H9 (cell line): ENCODE data around the gene CCR7. TPM values are rescaled to one million over a fixed set of nuclear protein-coding genes. Genes with fewer than 3 reads are reported as not detected.

Source experiments
- DNase-seq: peaks from one replicate; pipeline ENCODE4 v3.0.0-alpha.2; 2017
- H2AFZ ChIP-seq: one replicate; pipeline ENCODE4 v1.6.1; 2013; ENCODE audit warnings: mild to moderate bottlenecking, low read length, control low read depth, moderate library complexity
- H2AK5ac ChIP-seq: 2 replicates; pipeline ENCODE4 v1.6.1; 2013; ENCODE audit warnings: low read length, control low read depth, mixed read lengths; ENCODE audit not compliant: insufficient read length
- H2BK120ac ChIP-seq: one replicate; pipeline ENCODE4 v1.6.1; 2013; ENCODE audit warnings: low read depth, mild to moderate bottlenecking, low read length, control low read depth, inconsistent platforms; ENCODE audit not compliant: poor library complexity, severe bottlenecking
- H2BK12ac ChIP-seq: 2 replicates; pipeline ENCODE4 v1.6.1; 2013; ENCODE audit warnings: low read length, control low read depth, mixed read lengths, low read depth; ENCODE audit not compliant: insufficient read length
- H2BK15ac ChIP-seq: 2 replicates; pipeline ENCODE4 v1.6.1; 2013; ENCODE audit warnings: low read depth, low read length, control low read depth
- H2BK20ac ChIP-seq: one replicate; pipeline ENCODE4 v1.6.1; 2013; ENCODE audit warnings: low read depth, mild to moderate bottlenecking, low read length, control low read depth, inconsistent platforms; ENCODE audit not compliant: poor library complexity, severe bottlenecking
- H2BK5ac ChIP-seq: 2 replicates; pipeline ENCODE4 v1.6.1; 2013; ENCODE audit warnings: low read length, control low read depth, mixed read lengths; ENCODE audit not compliant: insufficient read length
- H3K14ac ChIP-seq: 2 replicates; pipeline ENCODE4 v1.6.1; 2013; ENCODE audit warnings: low read length, control low read depth; ENCODE audit not compliant: insufficient read depth
- H3K18ac ChIP-seq: 2 replicates; pipeline ENCODE4 v1.6.1; 2013; ENCODE audit warnings: low read depth, mild to moderate bottlenecking, mixed read lengths, low read length, control low read depth; ENCODE audit not compliant: insufficient read length
- H3K23ac ChIP-seq: 2 replicates; pipeline ENCODE4 v1.6.1; 2013; ENCODE audit warnings: low read length, control low read depth, mixed read lengths, low read depth; ENCODE audit not compliant: insufficient read length
- H3K23me2 ChIP-seq: 2 replicates; pipeline ENCODE4 v1.6.1; 2013; ENCODE audit warnings: low read depth, mild to moderate bottlenecking, mixed read lengths, low read length, control low read depth; ENCODE audit not compliant: insufficient read length, poor library complexity, severe bottlenecking
- H3K27ac ChIP-seq: 2 replicates; pipeline ENCODE4 v1.5.1; 2013; ENCODE audit warnings: low read length, control low read depth, mixed read lengths, low read depth; ENCODE audit not compliant: insufficient read length
- H3K27me3 ChIP-seq: 2 replicates; pipeline ENCODE4 v1.6.1; 2013; ENCODE audit warnings: low read length, control low read depth, inconsistent platforms; ENCODE audit not compliant: insufficient read depth
- H3K4ac ChIP-seq: 2 replicates; pipeline ENCODE4 v1.6.1; 2013; ENCODE audit warnings: low read depth, mild to moderate bottlenecking, control low read depth, inconsistent platforms, low read length, moderate library complexity
- H3K4me1 ChIP-seq: 2 replicates; pipeline ENCODE4 v1.6.1; 2013; ENCODE audit warnings: low read length, control low read depth, inconsistent platforms; ENCODE audit not compliant: insufficient read depth
- H3K4me2 ChIP-seq: 2 replicates; pipeline ENCODE4 v1.6.1; 2013; ENCODE audit warnings: low read length, control low read depth, mixed read lengths; ENCODE audit not compliant: insufficient read length, insufficient read depth
- H3K56ac ChIP-seq: 2 replicates; pipeline ENCODE4 v1.6.1; 2013; ENCODE audit warnings: low read depth, mild to moderate bottlenecking, mixed read lengths, low read length, control low read depth; ENCODE audit not compliant: insufficient read length
- H3K79me1 ChIP-seq: 2 replicates; pipeline ENCODE4 v1.6.1; 2013; ENCODE audit warnings: low read depth, mild to moderate bottlenecking, moderate library complexity, low read length, control low read depth, inconsistent platforms; ENCODE audit not compliant: insufficient read depth, poor library complexity, severe bottlenecking
- H3K79me2 ChIP-seq: 2 replicates; pipeline ENCODE4 v1.6.1; 2013; ENCODE audit warnings: low read length, control low read depth, inconsistent platforms; ENCODE audit not compliant: insufficient read depth
- H3K9ac ChIP-seq: 2 replicates; pipeline ENCODE4 v1.6.1; 2013; ENCODE audit warnings: low read length, control low read depth, mixed read lengths; ENCODE audit not compliant: insufficient read length; ENCODE audit errors: extremely low read depth
- H3K9me3 ChIP-seq: one replicate; pipeline ENCODE4 v1.6.1; 2013; ENCODE audit warnings: low read depth, low read length, inconsistent platforms; ENCODE audit not compliant: control insufficient read depth
- H3T11ph ChIP-seq: one replicate; pipeline ENCODE4 v1.6.1; 2013; ENCODE audit warnings: mild to moderate bottlenecking, low read length, control low read depth, inconsistent platforms
- H4K20me1 ChIP-seq: one replicate; pipeline ENCODE4 v1.6.1; 2013; ENCODE audit not compliant: control insufficient read depth, insufficient read length, insufficient read depth
- H4K5ac ChIP-seq: 2 replicates; pipeline ENCODE4 v1.6.1; 2013; ENCODE audit warnings: low read depth, mild to moderate bottlenecking, mixed read lengths, low read length, control low read depth; ENCODE audit not compliant: insufficient read length
- H4K8ac ChIP-seq: replicated peaks from 2 replicates; pipeline ENCODE4 v1.6.1; 2013; ENCODE audit warnings: low read length, control low read depth, mixed read lengths, low read depth; ENCODE audit not compliant: insufficient read length
- H4K91ac ChIP-seq: 2 replicates; pipeline ENCODE4 v1.6.1; 2013; ENCODE audit warnings: low read depth, mild to moderate bottlenecking, moderate library complexity, mixed read lengths, low read length, control low read depth; ENCODE audit not compliant: insufficient read length
- H3K27ac Mint-ChIP-seq, 3 experiments: 2 replicates in 2 of 3; 3 replicates in 1 of 3; pipeline ENCODE4 v1.8.0; 2020 to 2021; ENCODE audit warnings: mixed read lengths in 3 of 3, mild to moderate bottlenecking in 1 of 3, moderate library complexity in 1 of 3
- H3K27me3 Mint-ChIP-seq: 2 replicates; pipeline ENCODE4 v1.8.0; 2021; ENCODE audit warnings: low read depth, mild to moderate bottlenecking, moderate library complexity, mixed read lengths
- H3K36me3 Mint-ChIP-seq, 3 experiments: 2 replicates in 2 of 3; 3 replicates in 1 of 3; pipeline ENCODE4 v1.8.0; 2020 to 2021; ENCODE audit warnings: low read depth in 3 of 3, mixed read lengths in 3 of 3; ENCODE audit not compliant: insufficient read depth in 1 of 3
- H3K4me1 Mint-ChIP-seq, 2 experiments: 2 replicates each; pipeline ENCODE4 v1.8.0; 2020; ENCODE audit warnings: mixed read lengths in 2 of 2
- H3K4me3 Mint-ChIP-seq, 2 experiments: 2 replicates in 1 of 2; 3 replicates in 1 of 2; pipeline ENCODE4 v1.8.0; 2020 to 2021; ENCODE audit warnings: mild to moderate bottlenecking in 2 of 2, mixed read lengths in 2 of 2, moderate library complexity in 1 of 2
- H3K9me3 Mint-ChIP-seq, 2 experiments: 2 replicates in 1 of 2; 3 replicates in 1 of 2; pipeline ENCODE4 v1.8.0; 2020; ENCODE audit warnings: mild to moderate bottlenecking in 2 of 2, mixed read lengths in 2 of 2, moderate library complexity in 1 of 2
- CTCF ChIP-seq: fragments of 200-600 bp; sonication (generic); conservative IDR thresholded peaks from 3 replicates; pipeline ENCODE4 v1.8.0; 2021; ENCODE audit warnings: antibody characterized with exemption, mild to moderate bottlenecking
- WGBS: extraction: QIAGEN DNeasy Blood & Tissue Kit; methylation state at CpG from one replicate; pipeline ENCODE4 v1.1.7; 2013; ENCODE audit warnings: missing lambda C conversion rate, low lambda C conversion rate, mixed read lengths; ENCODE audit not compliant: insufficient read length; ENCODE audit errors: extremely low coverage; 5-methylcytosine and 5-hydroxymethylcytosine counted together
- total RNA-seq: library from RNA; stranded (reverse); gene quantifications from 2 replicates; pipeline ENCODE4 v1.2.1, GENCODE V29; 2021

Gene CCR7
- total RNA-seq, 1 experiment from 2014 or later: 0.31 TPM

GRCh38 chr17:40510328-40510648 lies 55.0 kb downstream of the CCR7 start:
- Histone ChIP-seq H2BK12ac (no peak overlapping the region), H3K23me2 (no peaks in the 10 kb centered on the region), H2BK15ac (no peak overlapping the region), H2BK120ac (no peak overlapping the region), H2AFZ (no peak overlapping the region), H3K79me1 (no peaks in the 10 kb centered on the region), H3K4me2 (no peak overlapping the region), H3K9ac (no peak overlapping the region), H3T11ph (no peak overlapping the region), H4K8ac (no peak overlapping the region), H2AK5ac (no peak overlapping the region), H4K20me1 (no peaks in the 10 kb centered on the region), H3K18ac (no peak overlapping the region), H3K14ac (no peak overlapping the region), H3K4ac (no peak overlapping the region), H3K27ac (no peak overlapping the region), H4K5ac (no peak overlapping the region), H3K79me2 (no peaks in the 10 kb centered on the region), H3K27me3 (no peaks in the 10 kb centered on the region), H2BK5ac (no peak overlapping the region), H3K23ac (no peak overlapping the region), H2BK20ac (no peak overlapping the region), H4K91ac (no peak overlapping the region), H3K4me1 (no peaks in the 10 kb centered on the region; the same call in 1 of the 2 replicates), H3K9me3 (no peaks in the 10 kb centered on the region), H3K56ac (no peak overlapping the region)
- Mint-ChIP-seq H3K27me3 (peaks cover 12% of the 10 kb centered on the region), H3K4me3 (no peak overlapping the region; a peak in 1 of 5 replicates), H3K4me1 (peaks cover 25 to 26% of the 10 kb centered on the region in 2 experiments), H3K27ac (no peak overlapping the region), H3K9me3 (no peaks in the 10 kb centered on the region), H3K36me3 (no peaks in the 10 kb centered on the region; a peak in 1 of 7 replicates)
- no CpG with 5 or more reads among the region's 8 CpGs for WGBS
- no peak for DNase-seq
- TF ChIP-seq CTCF: no peak
